ENCODE results near the gene GATAD2A.
"Not testable (repeated sequence)": the region's sequence is repeated elsewhere in the genome, so short reads cannot be mapped to it uniquely, and the experiment has no call there.

GATAD2A gene

DNA sequence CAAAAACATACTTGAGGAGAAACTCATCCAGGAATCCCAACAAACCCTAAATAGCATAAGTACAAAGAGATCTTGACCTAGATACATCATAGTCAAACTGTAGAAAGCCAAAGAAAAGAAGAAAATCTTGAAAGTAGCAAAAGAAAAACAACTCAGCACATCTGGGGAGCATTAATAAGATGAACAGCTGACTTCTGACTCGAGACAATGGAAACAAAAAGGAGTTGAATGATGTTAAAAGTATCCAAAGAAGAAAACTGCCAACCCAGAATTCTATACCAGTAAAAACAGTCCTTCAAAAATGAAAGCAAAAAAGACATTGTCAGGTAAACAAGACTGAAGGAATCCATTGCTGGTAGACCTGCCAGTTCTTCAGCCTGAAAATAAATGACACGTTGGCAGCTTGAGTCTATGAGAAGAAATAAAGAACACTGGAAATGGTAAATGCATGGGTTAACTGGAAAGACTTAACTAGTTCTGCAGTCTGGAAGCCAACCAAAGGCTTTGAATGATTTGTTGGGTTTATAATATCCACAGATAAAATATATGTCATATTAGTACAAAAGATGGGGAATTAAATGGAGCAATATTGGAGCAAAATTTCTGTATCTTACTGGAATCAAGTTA, 63.1 kb downstream of the GATAD2A start:
- DNase-seq (ENCODE audit: low read depth) = peak; percentile 47

DNA sequence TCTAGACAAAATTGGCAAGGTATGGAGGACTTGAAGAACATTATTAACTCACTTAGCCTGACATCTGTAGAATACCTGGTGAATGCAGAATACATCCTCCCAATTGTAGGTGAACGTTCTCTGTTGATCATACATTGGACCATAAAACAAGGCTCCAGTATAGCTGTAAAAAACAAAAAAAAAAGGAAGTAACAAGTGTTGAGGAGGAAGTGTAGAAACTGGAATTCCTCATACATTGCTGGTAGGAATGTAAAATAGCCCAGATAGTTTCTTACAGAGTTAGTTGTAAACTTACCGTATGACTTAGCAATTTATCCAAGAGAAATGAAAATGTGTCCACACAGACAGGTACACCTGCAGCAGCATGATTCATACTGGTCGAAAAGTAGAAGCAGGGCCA, 65.1 kb downstream of the GATAD2A start:
- DNase-seq (ENCODE audit: low read depth) = no peak

DNA sequence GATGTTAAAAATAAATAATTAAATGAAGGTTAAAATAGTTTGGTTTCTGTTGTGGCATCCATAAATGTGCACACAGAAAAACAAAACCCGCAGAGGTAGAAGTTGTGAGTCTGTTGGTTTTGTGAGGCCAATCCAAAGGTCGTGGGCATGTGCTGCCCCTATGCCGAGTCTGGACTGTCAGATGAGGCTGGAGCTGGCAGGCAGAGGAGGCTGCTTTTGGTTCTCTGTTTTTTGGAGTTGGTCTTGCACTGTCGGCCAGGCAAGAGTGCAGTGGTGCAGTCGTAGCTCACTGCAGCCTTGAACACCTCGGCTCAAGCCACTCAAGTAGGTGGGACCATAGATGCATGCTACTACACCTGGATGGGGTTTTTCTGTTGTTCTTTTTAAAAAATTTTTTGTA, 66.2 kb downstream of the GATAD2A start:
- DNase-seq (ENCODE audit: low read depth) = no peak

DNA sequence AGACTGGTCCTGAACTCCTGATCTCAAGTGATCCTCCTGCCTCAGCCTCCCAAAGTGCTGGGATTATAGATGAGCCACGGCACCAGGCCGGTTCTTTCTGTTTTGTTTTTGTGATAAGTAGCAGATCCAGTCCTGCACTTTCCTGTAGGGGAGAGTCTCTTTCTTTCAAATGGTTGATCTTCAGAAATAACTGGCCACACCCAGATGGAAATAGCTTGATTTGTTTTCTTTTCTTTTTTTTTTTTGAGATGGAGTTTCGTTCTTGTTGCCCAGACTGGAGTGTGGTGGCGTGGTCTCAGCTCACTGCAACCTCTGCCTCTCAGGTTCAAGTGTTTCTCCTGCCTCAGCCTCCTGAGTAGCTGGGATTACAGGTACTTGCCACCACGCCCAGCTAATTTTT, 66.6 kb downstream of the GATAD2A start:
- not testable (repeated sequence) for DNase-seq (ENCODE audit: low read depth)

DNA sequence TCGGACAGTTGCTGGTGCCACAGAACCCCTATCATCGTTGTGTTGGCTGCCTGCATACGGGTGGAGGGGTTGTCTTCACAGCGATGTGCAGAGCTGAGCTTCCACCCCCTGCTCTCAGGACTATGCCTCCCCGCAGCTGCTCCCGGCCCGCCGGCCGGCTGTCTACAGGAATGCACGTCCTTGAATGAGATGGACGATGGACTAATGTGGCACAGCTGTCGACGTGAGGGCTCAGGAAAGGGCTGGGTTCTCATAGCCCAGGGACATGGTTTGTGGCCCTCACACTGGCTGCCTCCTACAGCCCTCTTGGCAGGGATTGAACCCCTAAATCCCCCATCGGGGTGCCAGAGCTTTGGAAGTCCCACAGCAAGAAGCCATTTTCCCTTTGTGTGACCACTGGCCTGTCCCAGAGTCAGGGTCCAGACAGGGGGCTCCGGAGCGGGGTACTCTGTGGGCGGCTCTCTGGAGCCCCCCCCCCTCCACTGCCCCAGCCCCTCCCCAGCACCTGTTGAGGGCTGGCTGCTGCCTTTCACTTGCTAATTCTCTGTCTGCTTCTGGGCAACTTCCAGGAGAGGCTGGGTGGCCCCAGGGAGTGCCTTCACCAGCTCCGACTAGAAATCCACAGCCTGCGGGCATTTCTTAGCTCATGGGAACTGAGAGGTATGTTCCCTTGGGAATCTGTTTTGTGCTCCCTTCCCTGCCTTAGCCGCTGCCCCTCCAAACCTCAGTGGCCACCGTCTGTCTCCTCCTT, 69.7 kb downstream of the GATAD2A start:
- no peak for DNase-seq (ENCODE audit: low read depth)

DNA sequence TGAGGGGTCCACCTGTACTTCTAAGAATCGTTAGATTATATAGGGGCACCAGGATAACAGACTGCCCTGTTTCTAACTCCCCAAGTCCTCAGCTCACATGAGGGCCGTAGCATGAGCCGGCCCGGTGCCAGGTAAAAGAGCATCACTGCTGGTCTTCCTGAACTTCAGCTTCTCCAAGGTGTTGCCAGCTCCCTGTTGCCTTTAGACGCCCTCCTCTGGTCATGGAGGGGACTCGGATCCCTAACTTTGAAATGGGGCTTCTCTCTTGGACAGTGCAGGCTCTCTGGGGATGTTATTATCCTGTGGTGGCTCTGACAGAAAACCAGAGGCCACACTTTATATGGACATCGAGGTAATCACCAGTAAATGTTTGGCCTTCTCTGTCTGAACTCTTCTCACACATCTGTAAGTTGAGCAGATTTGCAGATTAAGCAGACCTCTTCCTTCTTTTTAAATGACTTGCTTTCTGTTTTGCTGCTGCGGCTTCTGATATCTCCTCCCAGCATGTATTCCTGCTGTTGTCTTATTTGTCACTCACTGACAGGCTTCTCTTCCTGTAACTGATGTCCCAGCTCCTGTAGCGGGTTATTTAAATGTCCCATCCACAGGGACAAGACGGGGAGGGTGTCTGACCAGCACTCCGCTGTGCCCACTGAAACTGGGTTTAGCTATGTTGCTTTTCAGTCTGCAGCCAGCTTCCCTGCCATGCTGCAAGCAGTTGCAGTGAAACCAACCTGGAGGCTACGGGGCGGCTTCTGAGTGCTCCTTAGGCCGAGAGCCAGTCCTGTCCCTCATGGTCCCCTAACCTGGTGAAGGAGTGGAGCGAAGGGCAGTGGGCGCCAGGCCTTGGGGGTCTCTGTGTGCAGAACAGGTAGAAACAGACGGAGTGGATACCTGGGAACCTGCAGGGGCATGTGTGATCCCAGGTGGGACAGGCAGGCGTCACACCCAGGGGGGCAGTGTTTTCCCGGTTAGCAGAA, 70.7 kb downstream of the GATAD2A start:
- no peak for DNase-seq (ENCODE audit: low read depth)

DNA sequence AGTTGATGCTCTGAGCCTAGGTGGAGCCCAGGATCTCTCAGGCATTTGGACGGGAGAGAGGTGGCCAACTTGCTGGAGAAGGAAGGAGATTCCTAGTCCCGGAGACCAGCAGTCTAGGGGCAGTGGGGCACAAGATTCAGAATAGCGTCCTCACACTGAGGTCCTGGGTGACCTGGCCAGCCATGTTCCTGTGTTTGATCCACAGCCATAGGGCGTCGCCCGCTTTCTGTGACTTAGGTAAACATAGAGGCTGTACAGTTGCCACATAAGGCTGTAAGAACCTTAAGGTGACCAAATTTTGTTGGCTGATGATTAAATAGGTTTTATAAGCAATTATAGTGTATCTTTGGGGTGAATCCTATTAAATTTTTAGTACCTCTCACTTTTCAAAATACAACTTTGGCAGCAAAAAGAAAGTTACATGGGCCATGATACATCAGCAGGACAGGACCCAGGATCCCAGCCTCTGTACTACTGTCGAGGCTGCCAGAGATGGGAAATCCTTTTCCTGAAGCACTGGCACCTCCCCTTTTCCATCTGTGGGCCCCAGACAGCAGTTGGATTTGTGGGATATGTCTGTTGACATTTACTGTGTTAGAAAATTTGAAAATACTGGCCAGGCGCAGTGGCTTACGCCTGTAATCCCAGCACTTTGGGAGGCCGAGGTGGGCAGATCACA, 72.4 kb downstream of the GATAD2A start:
- DNase-seq (ENCODE audit: low read depth) = no peak

DNA sequence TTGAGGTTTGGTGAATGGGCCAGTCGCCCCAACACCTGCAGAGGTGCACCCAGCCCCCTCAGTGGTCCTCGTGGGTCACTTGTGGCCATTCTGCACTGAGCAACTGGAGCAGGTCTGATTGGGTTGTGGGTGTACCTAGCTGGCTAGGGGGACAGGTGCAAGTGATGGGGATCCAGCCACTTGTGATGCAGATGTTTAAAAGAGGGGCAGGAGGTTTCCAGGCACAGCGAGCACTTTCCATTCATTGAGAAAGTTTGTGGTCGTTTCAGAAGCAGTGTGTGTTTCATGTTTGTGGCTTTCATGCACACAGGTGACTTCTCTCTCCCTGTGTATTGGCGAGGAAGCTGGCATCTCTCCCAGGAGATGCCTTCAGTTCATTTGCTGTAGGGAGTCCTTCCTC, 75.2 kb downstream of the GATAD2A start:
- DNase-seq (ENCODE audit: low read depth) = no peak

DNA sequence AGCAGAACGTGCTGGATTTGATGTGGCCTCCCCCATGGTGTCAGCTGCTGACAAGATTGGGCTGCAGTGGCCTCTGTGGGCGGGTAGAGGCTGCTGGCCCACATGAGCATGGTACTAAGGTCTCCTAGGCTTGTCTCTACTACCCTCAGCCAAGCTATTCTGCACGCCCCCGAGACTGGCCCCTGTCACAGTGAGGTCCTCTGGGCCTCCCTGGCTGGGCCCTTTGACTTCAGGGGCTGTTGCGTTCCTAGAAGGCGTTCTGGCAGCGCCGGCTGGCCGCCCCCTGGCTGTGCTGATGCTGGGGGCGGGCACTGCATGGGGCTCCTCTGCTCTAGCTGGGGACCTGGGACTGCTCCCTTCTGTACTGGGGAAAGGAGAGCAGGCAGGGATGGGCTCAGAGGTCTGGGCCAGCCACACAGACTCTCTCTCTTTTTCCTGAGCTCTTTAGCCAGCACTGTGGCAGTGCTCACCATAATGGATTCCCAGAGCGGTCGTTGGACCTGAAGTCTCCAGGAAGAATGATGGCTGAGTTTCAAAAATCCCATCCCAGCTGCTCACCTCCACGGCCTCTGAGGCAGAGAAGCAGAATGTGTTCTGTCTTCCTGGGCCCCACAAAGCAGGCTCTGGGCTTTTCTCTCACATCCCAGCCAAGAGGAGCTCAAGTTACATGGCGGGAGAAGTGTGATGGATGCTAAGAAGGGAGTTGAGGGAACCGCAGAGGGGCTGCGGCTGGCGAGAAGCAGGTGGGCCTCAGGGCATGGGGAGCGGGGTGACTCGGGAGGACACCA, 77.5 kb downstream of the GATAD2A start:
- no peak for DNase-seq (ENCODE audit: low read depth)

DNA sequence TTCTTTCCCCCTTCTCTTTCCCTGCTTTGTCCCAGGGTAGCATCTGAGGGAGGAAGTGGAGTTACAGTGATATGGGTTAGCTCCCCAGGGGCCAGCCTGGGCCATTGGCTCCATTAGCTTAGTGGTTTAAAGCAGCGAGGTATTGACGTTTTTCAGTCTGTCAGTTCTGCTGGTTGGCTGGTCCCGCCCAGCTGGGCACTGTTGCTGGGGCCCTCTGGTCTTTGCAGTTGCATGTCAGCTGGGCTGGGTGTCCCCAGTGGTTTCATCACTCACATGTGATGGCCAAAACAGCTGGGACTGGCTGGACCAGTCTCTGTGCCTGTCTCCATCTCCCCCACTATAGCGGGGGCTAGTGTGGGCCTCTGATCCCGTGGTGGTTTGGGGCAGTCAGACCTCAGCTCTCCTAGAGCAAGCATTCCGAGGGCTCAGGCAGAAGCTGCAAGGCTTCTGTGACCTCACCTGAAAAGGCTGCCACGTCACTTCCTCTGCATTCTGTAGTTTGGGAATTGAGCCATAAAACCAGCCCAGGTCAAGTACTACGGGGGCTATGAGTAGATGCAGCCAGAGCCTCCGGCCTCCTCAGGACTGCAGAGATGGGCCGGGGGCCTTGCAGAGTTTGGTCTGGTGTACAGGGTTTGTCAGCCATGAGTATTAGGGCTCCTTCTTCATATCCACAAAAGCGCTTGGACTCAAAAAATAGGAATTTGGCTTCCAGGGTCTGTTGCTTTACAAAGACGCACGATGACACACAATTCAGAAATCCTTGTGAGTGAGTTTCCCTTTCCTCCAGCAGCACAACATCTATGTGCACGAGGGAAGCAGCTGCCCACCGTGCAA, 79.9 kb downstream of the GATAD2A start:
- peak; percentile 48 for DNase-seq (ENCODE audit: low read depth)

DNA sequence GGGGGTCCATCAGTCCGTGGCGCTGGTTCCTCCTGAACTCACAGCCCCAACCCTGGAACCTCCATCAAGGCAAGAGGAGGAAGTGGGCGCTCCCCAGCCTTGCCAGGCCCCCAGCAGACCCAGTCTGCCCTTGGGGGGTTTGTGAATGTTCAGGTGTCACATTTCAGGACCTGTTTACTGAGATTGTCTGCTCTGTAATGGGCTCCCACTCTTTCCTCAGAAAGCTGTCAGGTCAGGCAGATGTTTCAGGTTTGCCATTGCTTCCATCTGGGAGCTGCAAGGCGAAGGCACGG, 80.5 kb downstream of the GATAD2A start:
- DNase-seq (ENCODE audit: low read depth) = no peak

DNA sequence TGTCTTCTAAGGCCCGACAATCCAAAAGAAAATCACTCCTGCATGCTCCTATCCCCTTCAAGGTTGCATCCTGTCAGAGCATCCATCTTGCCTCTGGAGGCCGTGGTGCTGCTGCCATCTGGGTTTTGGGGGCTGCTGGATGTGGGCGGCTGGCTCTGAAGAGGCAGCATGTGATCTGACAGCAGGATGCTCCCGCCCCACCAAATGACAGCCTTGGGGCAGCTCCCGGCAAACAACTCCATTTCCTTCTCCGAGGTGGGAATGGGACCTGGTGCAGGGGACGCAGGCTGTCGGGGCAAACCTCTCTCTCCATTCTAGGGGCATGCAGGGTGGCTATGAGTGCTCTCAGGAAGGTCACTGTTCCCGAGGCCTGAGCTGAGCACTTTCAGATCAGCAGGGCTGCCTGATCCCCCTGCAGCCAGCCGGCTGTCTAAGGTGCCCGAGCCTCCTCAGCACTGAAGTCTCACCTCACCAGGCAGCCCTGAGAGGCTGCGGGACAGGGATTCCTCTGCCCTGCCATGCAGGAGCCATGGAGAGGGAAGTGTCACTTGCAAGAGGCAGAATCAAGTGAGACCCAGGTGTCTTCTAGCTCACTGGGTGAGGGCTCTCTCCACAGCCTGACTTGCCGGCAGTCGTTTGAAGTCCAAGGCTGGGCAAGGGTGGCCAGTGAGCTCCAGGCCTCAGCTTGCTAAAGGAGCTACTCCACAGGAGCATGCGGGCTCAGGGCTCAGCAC, 81.0 kb downstream of the GATAD2A start:
- no peak for DNase-seq (ENCODE audit: low read depth)

DNA sequence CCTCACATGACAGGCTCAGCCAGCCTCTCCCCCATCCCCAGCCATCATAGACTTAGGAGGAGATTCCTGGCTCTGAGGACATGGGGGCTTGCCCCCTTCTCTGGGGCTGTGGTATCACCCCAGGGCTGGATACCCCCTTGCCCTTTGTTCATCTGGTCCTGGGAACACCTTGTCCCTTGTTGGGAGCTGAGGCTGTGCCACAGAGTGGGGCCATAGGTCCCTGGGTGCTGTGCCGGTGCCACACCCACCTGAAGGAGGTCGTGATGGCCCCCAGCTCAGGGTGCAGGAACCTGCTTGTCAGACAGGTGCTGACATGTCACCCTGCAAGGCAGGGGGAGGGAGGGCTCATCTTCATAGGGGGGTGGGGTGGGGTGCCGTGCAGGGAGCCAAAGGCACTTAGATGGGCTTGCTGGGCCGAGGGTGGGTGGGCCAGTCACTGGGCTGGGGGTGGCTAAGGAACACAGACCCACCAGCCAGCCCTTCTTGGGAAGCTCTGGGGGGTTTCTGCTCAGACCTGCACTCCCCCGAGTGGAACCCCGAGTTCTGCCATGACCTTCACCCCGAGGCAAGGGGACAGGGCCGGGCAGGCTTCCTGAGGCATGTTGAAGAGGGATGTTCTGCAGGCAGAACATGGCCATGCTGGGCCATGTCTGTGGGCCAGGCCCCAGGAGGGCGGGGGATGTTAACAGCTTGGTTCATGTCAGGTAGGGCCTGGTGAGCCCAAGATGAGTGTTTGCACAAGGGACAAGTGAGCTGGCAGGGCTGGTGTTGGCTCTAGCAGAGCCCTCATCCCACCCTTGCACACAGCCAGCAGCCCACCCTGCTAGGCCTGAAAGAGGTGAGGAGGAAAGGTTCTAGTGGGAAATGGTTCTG, 81.8 kb downstream of the GATAD2A start:
- no peak for DNase-seq (ENCODE audit: low read depth)

DNA sequence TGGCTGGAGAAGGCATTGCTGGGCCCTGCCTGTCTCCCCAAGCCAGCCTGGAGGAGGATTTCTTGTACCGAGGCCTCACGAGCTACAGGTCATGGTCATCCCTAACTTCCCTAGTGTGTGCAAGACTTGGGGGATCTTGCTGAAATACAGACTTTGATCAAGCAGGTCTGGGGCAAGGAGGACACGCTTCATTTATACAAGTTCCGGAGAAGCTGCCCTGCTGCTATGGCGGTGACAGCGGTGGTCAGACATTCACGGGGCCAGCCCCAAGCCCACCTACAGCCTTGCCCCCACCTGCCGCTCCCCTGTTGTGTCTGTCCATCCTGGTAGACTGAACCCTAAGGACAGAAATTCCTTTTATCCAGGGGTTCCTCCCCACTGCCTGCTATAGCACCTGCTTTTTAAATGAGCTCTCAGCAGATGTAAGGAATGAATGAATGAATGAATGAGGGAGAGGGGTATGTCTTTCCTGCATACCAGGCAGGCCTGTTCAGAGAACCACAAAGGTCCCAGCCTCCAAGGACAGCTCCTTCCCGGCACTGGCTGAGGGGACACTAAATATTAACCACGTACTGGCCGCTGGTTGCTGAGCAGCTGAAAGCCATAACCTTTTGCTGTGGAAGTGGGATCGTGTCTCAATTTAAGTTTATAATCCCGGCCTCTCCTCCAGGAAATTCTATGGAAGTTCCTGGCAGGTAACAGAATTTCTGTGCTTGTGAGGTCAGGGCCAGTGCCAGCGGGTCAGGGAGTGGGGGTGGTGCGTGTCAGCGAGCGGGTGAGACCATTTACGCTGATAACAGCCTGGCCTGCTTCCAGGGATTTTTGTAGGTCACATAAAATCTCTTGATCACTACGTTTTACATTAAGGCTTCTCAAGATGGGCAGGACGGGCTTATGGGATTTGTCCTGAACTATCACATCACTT, 82.7 kb downstream of the GATAD2A start:
- DNase-seq (ENCODE audit: low read depth) = peak; percentile 58

DNA sequence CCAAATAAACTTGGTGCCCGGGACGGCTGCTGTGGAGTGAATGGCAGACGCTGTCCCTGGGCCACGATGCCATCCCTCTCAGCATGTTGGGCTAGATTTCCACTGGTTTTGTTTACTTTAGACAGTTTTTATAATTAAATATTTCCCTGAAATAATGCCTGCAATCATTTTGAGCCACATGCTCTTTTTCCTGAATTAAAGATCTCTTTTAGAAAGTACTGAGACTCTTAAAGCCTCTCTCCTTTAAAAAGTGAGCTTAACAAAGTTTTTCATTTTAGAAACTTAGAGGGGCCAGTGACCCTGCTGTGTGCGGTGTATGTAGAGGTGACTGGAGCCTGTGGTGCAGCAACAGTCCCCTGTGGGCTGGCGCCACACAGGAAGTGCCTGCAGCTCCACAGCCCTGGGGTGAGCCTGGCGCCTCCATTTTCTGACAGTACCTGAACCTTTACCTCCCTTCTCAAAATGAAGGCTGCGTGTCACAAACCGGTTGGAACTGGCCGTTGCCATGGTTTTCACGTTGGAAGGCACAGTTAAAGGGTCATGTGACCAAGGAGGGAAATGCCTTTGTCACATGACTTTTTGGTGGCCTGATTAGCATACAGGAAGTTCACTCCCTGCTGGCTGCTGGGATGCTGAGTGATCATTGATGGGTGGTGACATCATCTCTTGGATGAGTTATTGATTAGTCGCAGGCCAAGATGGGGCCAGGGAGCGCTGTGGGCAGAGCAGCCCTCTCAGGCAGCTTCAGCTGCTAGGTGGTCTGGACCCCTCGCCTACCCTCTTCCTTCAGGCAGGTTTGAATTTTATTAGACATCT, 83.6 kb downstream of the GATAD2A start:
- DNase-seq (ENCODE audit: low read depth) = peak; percentile 87

DNA sequence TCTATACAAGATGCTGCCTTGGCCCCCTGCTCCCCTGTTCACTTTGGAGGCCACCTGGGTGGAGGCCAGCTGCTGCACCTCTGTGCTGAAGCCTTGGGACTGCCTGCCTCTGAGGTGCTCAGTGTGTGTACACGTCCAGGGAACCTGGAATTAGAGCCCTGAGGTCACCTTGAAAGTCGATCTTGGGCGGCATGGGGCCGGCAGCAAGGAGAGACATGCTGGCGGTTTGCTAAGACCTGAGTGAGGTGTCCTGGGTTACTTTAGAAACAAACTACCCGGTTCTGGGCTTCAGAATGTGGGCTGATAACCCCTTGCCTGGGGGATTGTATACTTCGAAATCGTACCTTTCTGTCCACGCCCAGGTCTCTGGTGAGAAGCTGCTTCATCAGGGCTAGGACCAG, 84.3 kb downstream of the GATAD2A start:
- DNase-seq (ENCODE audit: low read depth) = no peak

Data from amniotic epithelial cell (primary cell).